ENCODE data around the gene OCA2. TPM values are rescaled to one million over a fixed set of nuclear protein-coding genes. Genes with fewer than 3 reads are reported as not detected.

OCA2 gene
- total RNA-seq, 1 experiment from 2014 or later, result 0.31 TPM

GRCh38 chr15:27864719-27865118 lies 234.4 kb downstream of the OCA2 start:
- H3K36me3 Mint-ChIP-seq (ENCODE audit: insufficient read depth in 1 of 3, low read depth in 3 of 3), result peaks cover 6 to 23% (median 12%) of the 10 kb centered on the region in 3 experiments; a peak in 5 of 7 replicates
- no peak overlapping the region for H3T11ph ChIP-seq (ENCODE audit: low read length)

More at GRCh38 chr15:27864719-27865118, 234.4 kb downstream of the OCA2 start:
- H3K9me3 Mint-ChIP-seq, result peaks cover 25 to 28% of the 10 kb centered on the region in 2 experiments
- no peak overlapping the region for H4K5ac ChIP-seq (ENCODE audit: insufficient read length, low read depth, low read length)
- H4K8ac ChIP-seq (replicated peaks; ENCODE audit: insufficient read length, low read depth, low read length), result no peak overlapping the region
- TF ChIP-seq CTCF (conservative IDR thresholded peaks at IDR 0.05), result no peak
- H3K27me3 Mint-ChIP-seq (ENCODE audit: low read depth), result peaks cover 9% of the 10 kb centered on the region; the same call in 1 of the 2 replicates
- no peaks in the 10 kb centered on the region for H3K4me1 ChIP-seq (ENCODE audit: insufficient read depth, low read length)
- no peaks in the 10 kb centered on the region for H3K9me3 ChIP-seq (ENCODE audit: control insufficient read depth, low read depth, low read length)
- no peaks in the 10 kb centered on the region for H3K79me1 ChIP-seq (ENCODE audit: insufficient read depth, low read depth, low read length, poor library complexity, severe bottlenecking)
- no peak overlapping the region for H3K56ac ChIP-seq (ENCODE audit: insufficient read length, low read depth, low read length)
- no peaks in the 10 kb centered on the region for H3K27me3 ChIP-seq (ENCODE audit: insufficient read depth, low read length)
- no peak overlapping the region for H2BK20ac ChIP-seq (ENCODE audit: low read depth, low read length, poor library complexity, severe bottlenecking)
- H3K79me2 ChIP-seq (ENCODE audit: insufficient read depth, low read length), result no peaks in the 10 kb centered on the region
- H3K27ac Mint-ChIP-seq, result no peak overlapping the region
- no peaks in the 10 kb centered on the region for H3K23me2 ChIP-seq (ENCODE audit: insufficient read length, low read depth, low read length, poor library complexity, severe bottlenecking)
- H2AFZ ChIP-seq (ENCODE audit: low read length), result no peak overlapping the region
- no peak overlapping the region for H2AK5ac ChIP-seq (ENCODE audit: insufficient read length, low read length)
- H3K9ac ChIP-seq (ENCODE audit: extremely low read depth, insufficient read length, low read length), result no peak overlapping the region
- H4K91ac ChIP-seq (ENCODE audit: insufficient read length, low read depth, low read length), result no peak overlapping the region
- H3K4me1 Mint-ChIP-seq, result peaks cover 6% of the 10 kb centered on the region in 2 experiments; a peak in 3 of 4 replicates
- no peak overlapping the region for H2BK5ac ChIP-seq (ENCODE audit: insufficient read length, low read length)
- H3K4me2 ChIP-seq (ENCODE audit: insufficient read depth, insufficient read length, low read length), result no peak overlapping the region
- H3K18ac ChIP-seq (ENCODE audit: insufficient read length, low read depth, low read length), result no peak overlapping the region
- no peak overlapping the region for H2BK15ac ChIP-seq (ENCODE audit: low read depth, low read length)
- H3K27ac ChIP-seq (ENCODE audit: insufficient read length, low read depth, low read length), result no peak overlapping the region
- H3K4me3 Mint-ChIP-seq, result no peak overlapping the region
- H2BK12ac ChIP-seq (ENCODE audit: insufficient read length, low read depth, low read length), result no peak overlapping the region
- no CpG with 5 or more reads among the region's 8 CpGs for WGBS (ENCODE audit: extremely low coverage, insufficient read length, low lambda C conversion rate)
- DNase-seq, result no peak
- H4K20me1 ChIP-seq (ENCODE audit: control insufficient read depth, insufficient read depth, insufficient read length), result no peaks in the 10 kb centered on the region
- H3K14ac ChIP-seq (ENCODE audit: insufficient read depth, low read length), result no peak overlapping the region
- H2BK120ac ChIP-seq (ENCODE audit: low read depth, low read length, poor library complexity, severe bottlenecking), result no peak overlapping the region
- no peak overlapping the region for H3K4ac ChIP-seq (ENCODE audit: low read depth, low read length)
- H3K23ac ChIP-seq (ENCODE audit: insufficient read length, low read depth, low read length), result no peak overlapping the region

Data from H9 (cell line).